Stimulated activated CD4-positive, alpha-beta T cell treated with anti-CD3 and anti-CD28 coated beads, Interleukin-12 subunit alpha, Interleukin-12 subunit beta, amount 100 ng/mL, for 48 hours (primary cell): Measurements from ENCODE around the gene ANKRD23.

Experiments
- DNase-seq, 3 donors: peaks; one replicate each; pipeline ENCODE4 v3.0.0-alpha.2; 2020; ENCODE audit warnings: low read depth in 2 of 3, low spot score in 1 of 3

The ANKRD23 gene

DNA sequence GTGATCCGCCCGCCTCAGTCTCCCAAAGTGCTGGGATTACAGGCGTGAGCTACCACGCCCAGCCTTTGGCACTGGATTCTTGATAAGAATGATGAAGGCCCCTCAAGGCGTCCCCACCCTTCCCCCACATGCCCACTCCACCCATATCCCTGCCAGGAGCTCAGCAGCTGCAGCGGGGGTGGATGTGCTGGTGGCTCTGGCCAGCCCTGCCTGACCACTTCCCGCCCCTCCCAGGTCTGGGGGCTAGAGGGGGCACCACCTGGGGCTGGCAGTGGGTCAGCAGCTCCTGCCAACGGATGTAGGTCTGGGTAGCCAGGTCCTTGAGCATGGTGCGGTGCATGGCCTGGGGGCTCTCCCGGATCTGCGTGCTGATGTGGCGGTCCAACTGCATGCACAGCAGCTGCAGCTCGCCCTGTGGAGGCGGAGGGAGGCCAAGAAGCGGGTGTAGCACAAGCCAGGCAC, 33.8 kb upstream of the ANKRD23 start:
- no peak for DNase-seq

DNA sequence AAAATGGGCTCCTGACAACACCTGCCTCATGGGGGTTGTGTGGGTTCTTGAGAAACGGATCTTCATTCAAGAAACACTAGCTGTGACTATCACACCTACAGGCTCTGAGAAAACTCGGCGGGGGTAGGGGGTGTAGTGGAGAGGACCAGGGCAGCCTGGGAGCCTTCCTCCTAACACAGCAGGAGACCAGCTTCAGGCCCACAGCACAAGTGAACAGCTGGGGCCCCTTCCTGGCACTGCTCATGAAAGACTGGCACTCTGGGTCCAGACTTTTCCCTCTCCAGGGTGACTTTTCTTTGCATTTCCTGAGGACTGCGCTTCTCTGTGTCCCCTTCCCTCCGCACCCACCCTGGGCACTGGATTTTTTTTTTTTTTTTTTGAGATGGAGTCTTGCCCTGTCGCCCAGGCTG, 33.2 kb upstream of the ANKRD23 start:
- no peak for DNase-seq

- DNase-seq, result no peak
These were observed 32.6 kb upstream of the ANKRD23 start for GRCh38 chr2:96876269-96877041.

- no peak for DNase-seq
These were observed 31.9 kb upstream of the ANKRD23 start for GRCh38 chr2:96875498-96876268.

DNA sequence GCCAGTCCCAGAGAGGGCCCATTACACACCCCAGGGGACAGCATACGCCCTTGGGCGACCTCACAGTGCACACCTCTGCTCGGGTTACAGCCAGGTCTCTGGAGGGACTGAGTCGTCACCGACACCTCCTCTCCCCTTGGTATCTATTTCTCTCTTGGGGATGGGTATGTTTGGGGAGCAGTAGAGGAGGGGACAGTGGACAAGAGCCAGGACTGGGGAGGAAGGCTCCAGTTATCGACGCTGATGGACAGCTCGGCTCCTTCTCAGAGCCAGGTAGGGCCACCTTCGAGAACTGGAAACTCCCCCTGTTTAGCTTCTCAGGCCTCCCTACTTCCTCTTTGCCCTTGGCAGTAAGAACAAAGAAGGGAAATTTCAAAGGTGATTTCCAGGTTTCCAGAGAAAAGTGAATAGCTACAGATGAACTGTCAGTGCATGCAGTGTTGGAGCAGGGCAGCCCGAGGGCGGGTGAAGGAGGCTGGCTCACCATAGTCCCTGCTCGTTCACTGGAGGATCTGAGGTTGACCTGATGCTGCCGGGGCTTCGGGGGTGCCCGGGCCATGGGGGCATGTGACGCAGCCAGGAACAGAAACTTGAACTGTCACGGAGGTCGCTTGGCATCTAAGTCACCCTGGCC, 30.5 kb upstream of the ANKRD23 start:
- DNase-seq, result no peak

- no peak for DNase-seq
These were observed 29.9 kb upstream of the ANKRD23 start for GRCh38 chr2:96873651-96874096.

DNA sequence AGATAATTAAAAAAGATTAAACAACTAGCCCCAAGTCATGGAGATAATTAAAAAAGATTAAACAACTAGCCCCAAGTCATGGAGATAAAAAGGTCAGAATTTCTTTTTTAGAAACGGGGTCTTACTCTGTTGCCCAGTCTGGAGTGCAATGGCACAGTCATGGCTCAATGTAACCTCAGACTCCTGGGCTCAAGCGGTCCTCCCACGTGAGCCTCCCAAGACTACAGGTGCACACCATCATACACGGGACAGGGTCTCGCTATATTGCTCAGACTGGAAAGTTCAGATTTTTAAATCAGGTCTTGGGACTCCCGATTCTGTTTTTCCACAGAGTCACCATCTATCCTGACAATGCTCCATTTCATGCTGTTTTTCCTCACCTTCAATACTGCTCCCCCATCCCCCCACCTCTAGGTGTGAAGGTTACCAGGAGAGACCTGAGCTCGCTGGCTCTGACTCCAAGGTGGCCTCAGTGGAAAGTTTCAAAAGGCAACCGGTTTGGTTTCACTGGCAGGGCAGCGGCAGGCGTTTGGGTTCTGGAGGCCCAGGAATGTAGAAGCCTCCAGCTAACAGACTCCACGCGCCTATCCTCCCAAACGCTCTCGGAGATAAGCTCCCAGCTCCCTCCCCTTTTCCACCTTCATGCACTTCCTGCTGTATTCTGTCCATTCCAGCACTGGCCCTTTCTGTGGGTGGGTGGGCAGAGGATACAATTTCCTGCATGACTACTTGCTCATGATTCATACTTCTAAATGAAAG, 28.9 kb upstream of the ANKRD23 start:
- no peak for DNase-seq

DNA sequence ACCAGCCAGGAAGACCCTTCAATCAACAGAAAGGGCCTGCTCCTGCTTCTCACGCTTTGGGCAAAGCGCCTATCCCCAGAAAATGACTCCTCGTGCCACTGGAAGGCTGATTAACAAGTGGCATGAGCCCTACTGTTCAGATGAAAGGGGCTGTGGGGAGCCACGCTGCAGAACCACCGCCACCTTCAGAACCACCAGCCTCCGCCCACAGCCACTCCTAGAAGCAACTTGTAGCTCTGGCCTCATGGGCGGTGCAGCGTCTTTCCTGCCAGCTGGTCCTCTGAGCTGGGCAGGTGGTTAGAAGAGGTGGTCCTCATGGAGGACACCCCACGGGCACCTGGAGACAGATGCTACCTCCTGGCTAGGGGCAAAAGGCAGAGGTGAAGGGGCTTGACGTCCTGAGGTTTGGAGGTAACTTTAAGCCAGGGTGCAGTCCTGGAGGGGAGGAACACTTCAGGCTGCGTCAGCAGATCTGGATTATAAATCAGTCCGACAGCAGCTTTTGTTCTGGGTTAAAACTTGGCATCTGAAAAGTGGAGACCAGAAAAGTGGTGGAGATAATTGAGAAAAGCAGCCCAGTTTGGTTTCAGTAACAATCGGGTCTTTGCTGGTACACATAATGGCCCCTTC, 26.9 kb upstream of the ANKRD23 start:
- DNase-seq, result no peak

DNA sequence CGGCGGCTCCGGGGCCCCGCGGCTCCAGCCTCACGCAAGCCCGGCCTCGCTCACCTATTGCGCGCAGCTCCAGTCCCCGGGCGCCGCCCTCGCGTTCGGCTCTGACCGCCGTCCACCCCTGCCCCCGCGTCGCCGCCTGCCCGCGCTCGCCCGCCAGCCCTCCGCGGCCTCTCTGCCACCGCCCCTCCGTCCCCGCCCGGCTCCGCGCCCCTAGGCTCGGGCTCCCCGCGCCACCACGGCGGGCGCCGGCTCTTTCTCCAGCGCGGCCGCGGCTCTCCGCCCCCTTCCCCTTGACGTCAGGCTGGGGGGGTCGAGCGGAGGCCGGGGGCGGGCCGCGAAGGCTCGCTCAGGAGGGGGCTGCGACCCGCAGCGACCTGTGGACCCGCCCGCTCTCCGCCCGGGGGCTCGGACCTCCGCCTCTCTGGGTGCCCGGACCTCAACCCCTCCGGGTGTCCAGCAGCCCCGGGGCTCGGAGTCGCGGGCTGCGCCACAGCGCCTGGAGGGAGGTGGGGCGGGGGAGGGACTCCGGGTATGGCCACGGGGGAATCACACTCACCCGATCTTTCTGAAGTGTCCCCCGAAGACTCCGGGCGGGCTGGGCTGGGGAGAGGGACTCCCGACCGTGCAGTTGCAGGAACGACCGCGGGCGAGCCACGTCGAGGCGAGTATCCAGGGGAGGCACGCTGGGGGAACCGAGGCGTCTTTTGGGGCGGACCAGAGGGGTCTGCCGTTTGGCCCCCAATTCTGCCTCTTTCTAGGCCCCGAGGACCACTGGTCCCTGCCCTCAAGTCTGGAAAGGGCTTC, 26.2 kb upstream of the ANKRD23 start, which contains the start of gene SEMA4C:
Gene SEMA4C, minus strand, starts transcription at position 259 of the 804 bp plus-strand sequence. CDS start 2,194 bp downstream, outside the sequence.
- DNase-seq, result peak in 1 of 3 donors; percentile 35

DNA sequence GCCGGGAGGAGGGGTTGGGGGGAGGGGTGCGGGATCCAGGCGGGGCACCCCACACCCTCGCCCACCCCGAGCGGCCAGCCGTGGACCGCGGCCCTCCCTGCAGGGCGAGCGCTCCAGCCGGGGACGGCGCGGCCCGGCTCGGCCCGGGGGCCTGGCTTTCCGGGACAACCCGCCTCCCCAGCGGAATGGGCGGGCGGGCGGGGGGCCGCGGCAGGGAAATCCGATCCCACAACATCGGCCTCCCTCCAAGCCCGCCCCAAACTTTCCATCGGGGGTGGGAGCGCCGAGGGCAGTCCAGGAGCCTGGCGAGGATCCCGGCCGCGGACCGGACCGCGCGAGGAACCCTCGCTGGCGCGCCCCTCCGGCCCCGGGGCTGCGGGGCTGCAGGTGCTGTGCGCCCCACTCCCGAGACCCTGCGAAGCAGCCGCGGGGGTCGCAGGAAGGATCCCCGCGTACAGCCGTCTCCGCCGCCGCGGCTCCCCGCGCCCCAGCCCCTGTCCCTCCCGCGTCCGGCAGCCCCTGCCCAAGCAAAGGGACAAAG, 25.5 kb upstream of the ANKRD23 start:
- DNase-seq, result no peak

- DNase-seq, result peak in 2 of 3 donors; percentile 38 to 59
These were observed 24.9 kb upstream of the ANKRD23 start for GRCh38 chr2:96868555-96869280.

GRCh38 chr2:96867756-96868554, 24.1 kb upstream of the ANKRD23 start:
- DNase-seq, result no peak

GRCh38 chr2:96866986-96867755, 23.4 kb upstream of the ANKRD23 start:
- no peak for DNase-seq

- no peak for DNase-seq
These were observed 22.8 kb upstream of the ANKRD23 start for GRCh38 chr2:96866586-96866985.

DNA sequence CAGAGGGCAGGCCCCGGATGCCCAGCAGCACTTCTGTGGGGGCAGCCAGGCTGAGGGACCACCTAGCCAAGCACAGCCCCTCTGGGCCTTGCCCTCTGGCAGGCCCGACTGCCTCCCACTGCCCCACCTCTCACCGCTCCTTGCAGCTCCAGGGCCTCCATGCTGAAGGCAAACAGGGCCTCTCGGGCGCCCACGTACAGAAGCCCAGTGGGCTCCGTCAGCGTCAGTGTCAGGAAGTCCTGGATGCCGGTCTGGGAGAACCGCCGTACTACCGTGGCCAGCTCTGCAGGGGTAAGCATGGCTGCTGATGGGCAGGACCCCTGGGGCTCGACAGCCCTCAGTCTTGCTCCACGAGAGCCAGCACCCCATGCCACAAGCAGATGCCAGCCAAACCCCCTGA, 22.3 kb upstream of the ANKRD23 start:
- DNase-seq, result no peak

GRCh38 chr2:96865654-96866053, 21.8 kb upstream of the ANKRD23 start:
- no peak for DNase-seq
